ENCODE measurements around the gene TSPAN6. TPM values are rescaled to one million over a fixed set of nuclear protein-coding genes. Genes with fewer than 3 reads are reported as not detected.

The TSPAN6 gene
- total RNA-seq, 1 donor from 2014 or later: 205 TPM

GRCh38 chrX:100600340-100600739, 36.3 kb downstream of the TSPAN6 start:
- no peak overlapping the region for H3K4me3 Mint-ChIP-seq
- no peak overlapping the region for H3K4me2 ChIP-seq
- H3F3A ChIP-seq (ENCODE audit: low read depth): no peaks in the 10 kb centered on the region
- H3K9ac ChIP-seq: no peak overlapping the region
- H3K27me3 ChIP-seq: no peaks in the 10 kb centered on the region
- H3K4me1 ChIP-seq: no peaks in the 10 kb centered on the region
- H4K20me1 ChIP-seq (ENCODE audit: low read depth): no peaks in the 10 kb centered on the region
- TF ChIP-seq CTCF (IDR thresholded peaks at IDR 0.05) (no peak), EZH2phosphoT487 (IDR thresholded peaks at IDR 0.05) (no peak), EZH2 (IDR thresholded peaks at IDR 0.05) (no peak)
- H3K27ac ChIP-seq: no peak overlapping the region
- no peaks in the 10 kb centered on the region for H3K9me3 ChIP-seq (ENCODE audit: low read depth)
- no peaks in the 10 kb centered on the region for H3K36me3 ChIP-seq
- H3K4me3 ChIP-seq: no peak overlapping the region
- no peak for DNase-seq (ENCODE audit: low spot score)
- peaks cover 7% of the 10 kb centered on the region for H3K27me3 Mint-ChIP-seq (ENCODE audit: insufficient read depth, low read depth)
- H3K36me3 Mint-ChIP-seq: no peaks in the 10 kb centered on the region
- H3K27ac Mint-ChIP-seq: no peak overlapping the region
- no peak overlapping the region for H2AFZ ChIP-seq (replicated peaks)
- no peaks in the 10 kb centered on the region for H3K79me2 ChIP-seq (ENCODE audit: low read depth)
- no peaks in the 10 kb centered on the region for H3K9me3 Mint-ChIP-seq
- peaks cover 12% of the 10 kb centered on the region for H3K4me1 Mint-ChIP-seq

- no peak overlapping the region for H3K4me3 Mint-ChIP-seq
Measured at GRCh38 chrX:100599456-100599855, 37.1 kb downstream of the TSPAN6 start.

GRCh38 chrX:100596601-100597000, 40.0 kb downstream of the TSPAN6 start:
- no peak overlapping the region for H3K9ac ChIP-seq
- H3F3A ChIP-seq (ENCODE audit: low read depth): no peaks in the 10 kb centered on the region
- no peaks in the 10 kb centered on the region for H3K36me3 ChIP-seq
- H3K27ac Mint-ChIP-seq: no peak overlapping the region
- no peak for TF ChIP-seq CTCF (IDR thresholded peaks at IDR 0.05)
- H3K4me3 ChIP-seq: no peak overlapping the region
- no peak overlapping the region for H3K4me2 ChIP-seq
- peaks cover 4% of the 10 kb centered on the region for H3K4me1 Mint-ChIP-seq
- H4K20me1 ChIP-seq (ENCODE audit: low read depth): no peaks in the 10 kb centered on the region
- DNase-seq (ENCODE audit: low spot score): no peak
- H3K27ac ChIP-seq: no peak overlapping the region
- H2AFZ ChIP-seq (replicated peaks): no peak overlapping the region
- H3K79me2 ChIP-seq (ENCODE audit: low read depth): no peaks in the 10 kb centered on the region
- H3K4me1 ChIP-seq: no peaks in the 10 kb centered on the region
- no peaks in the 10 kb centered on the region for H3K9me3 ChIP-seq (ENCODE audit: low read depth)
- H3K27me3 ChIP-seq: no peaks in the 10 kb centered on the region
- no peak overlapping the region for H3K4me3 Mint-ChIP-seq
- no peaks in the 10 kb centered on the region for H3K9me3 Mint-ChIP-seq
- peaks cover 8% of the 10 kb centered on the region for H3K27me3 Mint-ChIP-seq (ENCODE audit: insufficient read depth, low read depth)
- H3K36me3 Mint-ChIP-seq: no peaks in the 10 kb centered on the region

More at GRCh38 chrX:100599456-100599855, 37.1 kb downstream of the TSPAN6 start:
- Histone ChIP-seq H3K9me3 (ENCODE audit: low read depth) (no peaks in the 10 kb centered on the region), H3K27ac (no peak overlapping the region), H4K20me1 (ENCODE audit: low read depth) (no peaks in the 10 kb centered on the region), H3K4me3 (no peak overlapping the region), H3F3A (ENCODE audit: low read depth) (no peaks in the 10 kb centered on the region), H3K4me2 (no peak overlapping the region), H3K9ac (no peak overlapping the region), H3K27me3 (no peaks in the 10 kb centered on the region), H3K79me2 (ENCODE audit: low read depth) (no peaks in the 10 kb centered on the region), H3K36me3 (no peaks in the 10 kb centered on the region), H2AFZ (replicated peaks) (no peak overlapping the region), H3K4me1 (no peaks in the 10 kb centered on the region)
- DNase-seq (ENCODE audit: low spot score): no peak
- H3K9me3 Mint-ChIP-seq: no peaks in the 10 kb centered on the region
- H3K27ac Mint-ChIP-seq: no peak overlapping the region
- H3K36me3 Mint-ChIP-seq: no peaks in the 10 kb centered on the region
- peaks cover 8% of the 10 kb centered on the region for H3K27me3 Mint-ChIP-seq (ENCODE audit: insufficient read depth, low read depth)
- TF ChIP-seq EZH2 (IDR thresholded peaks at IDR 0.05) (no peak), CTCF (IDR thresholded peaks at IDR 0.05) (no peak), EZH2phosphoT487 (IDR thresholded peaks at IDR 0.05) (no peak)
- H3K4me1 Mint-ChIP-seq: peaks cover 11% of the 10 kb centered on the region
